Glutamatergic neuron (in vitro differentiated cells): ENCODE measurements around the gene HMGCL. TPM values are rescaled to one million over a fixed set of nuclear protein-coding genes. Genes with fewer than 3 reads are reported as not detected.

ENCODE experiments used
- DNase-seq: peaks from one replicate; pipeline ENCODE4 v3.0.0; 2022
- H3K27ac Mint-ChIP-seq: one replicate; pipeline ENCODE4 v1.8.0; 2020; ENCODE audit warnings: mild to moderate bottlenecking, mixed read lengths, inconsistent platforms; ENCODE audit not compliant: unreplicated experiment
- H3K27me3 Mint-ChIP-seq: one replicate; pipeline ENCODE4 v1.8.0; 2020; ENCODE audit warnings: mild to moderate bottlenecking, moderate library complexity, mixed read lengths, inconsistent platforms; ENCODE audit not compliant: unreplicated experiment
- H3K36me3 Mint-ChIP-seq: one replicate; pipeline ENCODE4 v1.8.0; 2020; ENCODE audit warnings: mild to moderate bottlenecking, mixed read lengths, inconsistent platforms; ENCODE audit not compliant: unreplicated experiment
- H3K4me1 Mint-ChIP-seq: one replicate; pipeline ENCODE4 v1.8.0; 2020; ENCODE audit warnings: mild to moderate bottlenecking, low read depth, mixed read lengths, inconsistent platforms; ENCODE audit not compliant: unreplicated experiment
- H3K4me3 Mint-ChIP-seq: one replicate; pipeline ENCODE4 v1.8.0; 2020; ENCODE audit warnings: mild to moderate bottlenecking, mixed read lengths, inconsistent platforms; ENCODE audit not compliant: unreplicated experiment
- H3K9me3 Mint-ChIP-seq: one replicate; pipeline ENCODE4 v1.8.0; 2020; ENCODE audit warnings: mild to moderate bottlenecking, moderate library complexity, mixed read lengths, inconsistent platforms; ENCODE audit not compliant: unreplicated experiment
- CTCF ChIP-seq: fragments of 200-600 bp; sonication (generic); IDR thresholded peaks from one replicate; pipeline ENCODE4 v1.5.0; 2021; ENCODE audit not compliant: partially characterized antibody, unreplicated experiment
- total RNA-seq: library from RNA; stranded (reverse); fragmentation: NEBNext Ultra II Directional; extraction: Animal tissue kit (Norgen Biotek cat#: 25700); gene quantifications from one replicate; pipeline ENCODE4 v1.2.1, GENCODE V29; 2021; ENCODE audit not compliant: unreplicated experiment

HMGCL gene
- total RNA-seq, 1 donor from 2014 or later: 19.4 TPM

GRCh38 chr1:23817633-23818032 lies 7.6 kb downstream of the HMGCL start:
- H3K4me3 Mint-ChIP-seq: no peak overlapping the region
- no peak overlapping the region for H3K27ac Mint-ChIP-seq
- no peak for DNase-seq
- H3K27me3 Mint-ChIP-seq: no peaks in the 10 kb centered on the region
- no peaks in the 10 kb centered on the region for H3K9me3 Mint-ChIP-seq
- TF ChIP-seq CTCF: no peak
- H3K36me3 Mint-ChIP-seq: no peaks in the 10 kb centered on the region
- H3K4me1 Mint-ChIP-seq: no peaks in the 10 kb centered on the region

GRCh38 chr1:23816906-23817305 lies 8.3 kb downstream of the HMGCL start:
- Mint-ChIP-seq H3K27me3 (no peaks in the 10 kb centered on the region), H3K27ac (no peak overlapping the region), H3K4me1 (no peaks in the 10 kb centered on the region), H3K36me3 (no peaks in the 10 kb centered on the region), H3K9me3 (no peaks in the 10 kb centered on the region), H3K4me3 (no peak overlapping the region)
- no peak for TF ChIP-seq CTCF
- DNase-seq: no peak

- H3K4me3 Mint-ChIP-seq: no peak overlapping the region
- H3K27ac Mint-ChIP-seq: no peak overlapping the region
- no peaks in the 10 kb centered on the region for H3K27me3 Mint-ChIP-seq
- H3K9me3 Mint-ChIP-seq: no peaks in the 10 kb centered on the region
- no peak for DNase-seq
- H3K36me3 Mint-ChIP-seq: no peaks in the 10 kb centered on the region
- H3K4me1 Mint-ChIP-seq: no peaks in the 10 kb centered on the region
- no peak for TF ChIP-seq CTCF
Observed at GRCh38 chr1:23816361-23816760, 8.9 kb downstream of the HMGCL start.

GRCh38 chr1:23814016-23814415 lies 11.2 kb downstream of the HMGCL start:
- Mint-ChIP-seq H3K4me3 (no peak overlapping the region), H3K27ac (no peak overlapping the region), H3K4me1 (no peaks in the 10 kb centered on the region), H3K9me3 (no peaks in the 10 kb centered on the region), H3K27me3 (no peaks in the 10 kb centered on the region), H3K36me3 (no peaks in the 10 kb centered on the region)
- DNase-seq: no peak
- TF ChIP-seq CTCF: no peak

- peak; percentile 62 for TF ChIP-seq CTCF
- Mint-ChIP-seq H3K4me3 (peak overlapping the region; percentile 56), H3K9me3 (no peaks in the 10 kb centered on the region), H3K27me3 (no peaks in the 10 kb centered on the region), H3K27ac (no peak overlapping the region), H3K36me3 (no peaks in the 10 kb centered on the region), H3K4me1 (no peaks in the 10 kb centered on the region)
- peak; percentile 59 for DNase-seq
Observed at GRCh38 chr1:23810818-23811540, 14.2 kb downstream of the HMGCL start.
